HCT116 (cell line): Measurements from ENCODE around the gene EIF3A. TPM values are rescaled to one million over a fixed set of nuclear protein-coding genes. Genes with fewer than 3 reads are reported as not detected.
"Not testable (repeated sequence)": the region's sequence is repeated elsewhere in the genome, so short reads cannot be mapped to it uniquely, and the experiment has no call there.

Experiments used
- ATAC-seq: fragments of 200-7000 bp; cut with Tn5 transposase; 2 replicates; pipeline ENCODE4 v1.9.1; 2020; ENCODE audit warnings: mild to moderate bottlenecking, moderate library complexity
- BruUV-seq: library from RNA; stranded (reverse); fragments of 400-500 nt; replicated peaks from 2 replicates; lab custom pipeline; 2021; lab: Mats Ljungman, UMichigan
- CTCF ChIA-PET: fragments of 300-600 bp; sonication (Branson Sonifier 250); formaldehyde crosslinking; loops from one replicate; lab custom pipeline; 2021; ENCODE audit warnings: antibody characterized with exemption; lab: Charles Lee
- POLR2A ChIA-PET: fragments of 300-600, 350-600 bp; sonication (Branson Sonifier 250); formaldehyde crosslinking; loops from one replicate; lab custom pipeline; 2021; ENCODE audit warnings: antibody characterized with exemption; lab: Charles Lee
- RAD21 ChIA-PET, 2 experiments: fragments of 300-600 bp; sonication (Branson Sonifier 250); formaldehyde crosslinking; loops; one replicate each; lab custom pipeline; 2023; ENCODE audit warnings: low total read pairs in 2 of 2; ENCODE audit not compliant: uncharacterized antibody in 2 of 2, unreplicated experiment in 2 of 2, low non-redundant PET in 1 of 2; lab: Charles Lee
- DNase-seq: peaks from one replicate; pipeline ENCODE4 v3.0.0-alpha.2; 2010; ENCODE audit warnings: low read depth, low spot score
- H2AFZ ChIP-seq: fragments of 200-600 bp; shearing (Covaris generic), sonication (generic); 2 replicates; pipeline ENCODE4 v1.6.1; 2017; ENCODE audit warnings: low read depth, mixed run types, mixed read lengths, antibody characterized with exemption, low read length; ENCODE audit not compliant: poor library complexity, severe bottlenecking
- H3K27ac ChIP-seq: 2 replicates; pipeline ENCODE4 v1.5.1; 2012; ENCODE audit warnings: low read depth, low read length
- H3K27me3 ChIP-seq: fragments of 200-600 bp; sonication (generic); 2 replicates; pipeline ENCODE4 v1.6.1; 2016; ENCODE audit warnings: mixed run types, low read length, mixed read lengths; ENCODE audit not compliant: insufficient read depth
- H3K36me3 ChIP-seq, 2 experiments: fragments of 200-500 bp in 1 of 2; fragments of 200-600 bp in 1 of 2; sonication (Bioruptor generic) in 1 of 2; sonication (generic) in 1 of 2; 2 replicates each; pipeline versions ENCODE4 v1.5.1 to v1.6.1; 2014 to 2016; ENCODE audit warnings: low read length in 2 of 2, inconsistent platforms in 1 of 2, mixed read lengths in 1 of 2, mixed run types in 1 of 2; ENCODE audit not compliant: insufficient read depth in 2 of 2, control insufficient read depth in 1 of 2
- H3K4me1 ChIP-seq, 2 experiments: fragments of 200-600 bp in 1 of 2; sonication (generic) in 1 of 2; 2 replicates each; pipeline versions ENCODE4 v1.5.1 to v1.6.1; 2012 to 2017; ENCODE audit warnings: low read length in 2 of 2, inconsistent platforms in 1 of 2, mild to moderate bottlenecking in 1 of 2, mixed read lengths in 1 of 2, mixed run types in 1 of 2, moderate library complexity in 1 of 2; ENCODE audit not compliant: insufficient read depth in 2 of 2, control insufficient read depth in 1 of 2
- H3K4me2 ChIP-seq: fragments of 200-600 bp; sonication (generic); 2 replicates; pipeline ENCODE4 v1.6.1; 2017; ENCODE audit warnings: mixed run types, low read length, mixed read lengths
- H3K4me3 ChIP-seq, 2 experiments: fragments of 200-600 bp in 1 of 2; sonication (generic) in 1 of 2; replicated peaks in 1 of 2; 2 replicates each; pipeline ENCODE4 v1.5.1; 2011 to 2016; ENCODE audit warnings: low read length in 2 of 2, control low read depth in 1 of 2, low read depth in 1 of 2, mild to moderate bottlenecking in 1 of 2, mixed read lengths in 1 of 2, mixed run types in 1 of 2
- H3K79me2 ChIP-seq: fragments of 200-600 bp; sonication (generic); 2 replicates; pipeline ENCODE4 v1.6.1; 2017; ENCODE audit warnings: mild to moderate bottlenecking, mixed run types, low read length, moderate library complexity, mixed read lengths; ENCODE audit not compliant: insufficient read depth
- H3K9ac ChIP-seq: fragments of 200-600 bp; sonication (generic); 2 replicates; pipeline ENCODE4 v1.6.1; 2016; ENCODE audit warnings: low read length, mixed read lengths
- H3K9me2 ChIP-seq: fragments of 200-600 bp; sonication (generic), shearing (Covaris generic); 2 replicates; pipeline ENCODE4 v1.6.1; 2017; ENCODE audit warnings: mixed run types, mild to moderate bottlenecking, moderate library complexity; ENCODE audit not compliant: insufficient read depth
- H3K9me3 ChIP-seq, 2 experiments: fragments of 200-500 bp in 1 of 2; fragments of 200-600 bp in 1 of 2; sonication (Bioruptor generic) in 1 of 2; sonication (generic) in 1 of 2; 2 replicates each; pipeline ENCODE4 v1.6.1; 2014 to 2017; ENCODE audit warnings: low read length in 2 of 2, mixed read lengths in 2 of 2, inconsistent platforms in 1 of 2, low read depth in 1 of 2, mild to moderate bottlenecking in 1 of 2, mixed run types in 1 of 2, moderate library complexity in 1 of 2; ENCODE audit not compliant: control insufficient read depth in 1 of 2, insufficient read depth in 1 of 2
- H4K20me1 ChIP-seq: fragments of 200-600 bp; sonication (generic), shearing (Covaris generic); 2 replicates; pipeline ENCODE4 v1.6.1; 2017; ENCODE audit warnings: mixed run types, mild to moderate bottlenecking, moderate library complexity; ENCODE audit not compliant: insufficient read depth
- CBX3 ChIP-seq: IDR thresholded peaks from 2 replicates; pipeline ENCODE4 v1.6.1; 2012; ENCODE audit warnings: low read depth
- CEBPB ChIP-seq: IDR thresholded peaks from 2 replicates; pipeline ENCODE4 v1.6.1; 2012; ENCODE audit warnings: low read depth
- FOSL1 ChIP-seq: IDR thresholded peaks from 2 replicates; pipeline ENCODE4 v1.6.1; 2012; ENCODE audit warnings: low read depth
- POLR2A ChIP-seq: IDR thresholded peaks from 2 replicates; pipeline ENCODE4 v1.7.0; 2011; ENCODE audit warnings: borderline replicate concordance; ENCODE audit not compliant: insufficient read depth, insufficient read length; ENCODE audit errors: extremely low read depth
- RAD21 ChIP-seq: IDR thresholded peaks from 2 replicates; pipeline ENCODE4 v1.6.1; 2012; ENCODE audit warnings: low read depth, mild to moderate bottlenecking
- TCF7L2 ChIP-seq: IDR thresholded peaks from 2 replicates; pipeline ENCODE4 v1.7.0; 2011; ENCODE audit warnings: borderline replicate concordance, inconsistent platforms; ENCODE audit not compliant: insufficient read depth, insufficient read length; ENCODE audit errors: extremely low read depth
- YY1 ChIP-seq: IDR thresholded peaks from 2 replicates; pipeline ENCODE4 v1.6.1; 2011; ENCODE audit warnings: low read length, low read depth, moderate library complexity, mild to moderate bottlenecking; ENCODE audit not compliant: insufficient replicate concordance; ENCODE audit errors: extremely low read depth
- ZBTB33 ChIP-seq: IDR thresholded peaks from 2 replicates; pipeline ENCODE4 v1.6.1; 2011; ENCODE audit warnings: mild to moderate bottlenecking, low read length, moderate library complexity; ENCODE audit not compliant: insufficient replicate concordance; ENCODE audit errors: extremely low read depth
- ZNF274 ChIP-seq: fragments of 200-500 bp; sonication (Bioruptor generic); IDR thresholded peaks from 2 replicates; pipeline ENCODE4 v1.6.1; 2014; ENCODE audit warnings: mild to moderate bottlenecking, low read depth, low read length, inconsistent platforms
- intact Hi-C: fragments of 100-400 bp; cut with micrococcal nuclease; formaldehyde crosslinking; loops from 2 replicates; pipeline ENCODE4 v1.10.0; 2022
- total RNA-seq: library from RNA; stranded (reverse); gene quantifications from one replicate; pipeline ENCODE4 v1.2.1, GENCODE V29; 2021; ENCODE audit not compliant: unreplicated experiment

The EIF3A gene
- total RNA-seq, 1 experiment from 2014 or later, result 271 TPM

GRCh38 chr10:119096641-119097415, 16.2 kb upstream of the EIF3A start:
- H3K9me3 ChIP-seq, ATAC-seq, H3K27ac ChIP-seq, intact Hi-C loops, H3K36me3 ChIP-seq, CTCF ChIA-PET, H4K20me1 ChIP-seq, POLR2A ChIA-PET, H3K4me3 ChIP-seq, H3K9ac ChIP-seq, DNase-seq, H3K27me3 ChIP-seq, H3K79me2 ChIP-seq, H2AFZ ChIP-seq, RAD21 ChIA-PET, BruUV-seq, H3K9me2 ChIP-seq, H3K4me2 ChIP-seq: not testable (repeated sequence)
- H3K4me1 ChIP-seq, result peaks cover 0 to 12% of the 10 kb centered on the region in 2 experiments; a peak in 1 of 4 replicates

GRCh38 chr10:119095640-119096039, 15.0 kb upstream of the EIF3A start:
- Histone ChIP-seq H4K20me1 (no peaks in the 10 kb centered on the region), H3K4me3 (no peak overlapping the region), H3K79me2 (no peaks in the 10 kb centered on the region), H3K4me1 (peaks cover 6 to 17% of the 10 kb centered on the region in 2 experiments; a peak in 3 of 4 replicates), H3K9me2 (no peaks in the 10 kb centered on the region; the same call in 1 of the 2 replicates), H3K9me3 (no peaks in the 10 kb centered on the region), H2AFZ (no peak overlapping the region), H3K27me3 (no peaks in the 10 kb centered on the region), H3K4me2 (no peak overlapping the region), H3K27ac (no peak overlapping the region), H3K36me3 (no peaks in the 10 kb centered on the region), H3K9ac (no peak overlapping the region)
- BruUV-seq, result no TSS peak
- no peak for ATAC-seq
- TF ChIP-seq CBX3 (no peak), CEBPB (no peak), TCF7L2 (no peak), ZNF274 (no peak), FOSL1 (no peak), POLR2A (no peak), ZBTB33 (no peak), RAD21 (no peak), YY1 (no peak)
- no peak for DNase-seq
- RAD21 ChIA-PET, result no interaction called here
- POLR2A ChIA-PET, result interaction anchor here (1.2 kb wide), 1 partner anchor 13 kb away, joined by 4 read pairs; no protein-coding TSS in a partner anchor
- intact Hi-C loops, result no loop called here
- CTCF ChIA-PET, result no interaction called here
